Measurements from ENCODE around the gene MRPS34.

The MRPS34 gene

GRCh38 chr16:1781254-1781653, 8.3 kb upstream of the MRPS34 start:
- no peak for DNase-seq

GRCh38 chr16:1780677-1781072, 7.7 kb upstream of the MRPS34 start:
- no peak for DNase-seq

- DNase-seq = no peak
Measured at GRCh38 chr16:1779741-1780676, 7.1 kb upstream of the MRPS34 start.

DNA sequence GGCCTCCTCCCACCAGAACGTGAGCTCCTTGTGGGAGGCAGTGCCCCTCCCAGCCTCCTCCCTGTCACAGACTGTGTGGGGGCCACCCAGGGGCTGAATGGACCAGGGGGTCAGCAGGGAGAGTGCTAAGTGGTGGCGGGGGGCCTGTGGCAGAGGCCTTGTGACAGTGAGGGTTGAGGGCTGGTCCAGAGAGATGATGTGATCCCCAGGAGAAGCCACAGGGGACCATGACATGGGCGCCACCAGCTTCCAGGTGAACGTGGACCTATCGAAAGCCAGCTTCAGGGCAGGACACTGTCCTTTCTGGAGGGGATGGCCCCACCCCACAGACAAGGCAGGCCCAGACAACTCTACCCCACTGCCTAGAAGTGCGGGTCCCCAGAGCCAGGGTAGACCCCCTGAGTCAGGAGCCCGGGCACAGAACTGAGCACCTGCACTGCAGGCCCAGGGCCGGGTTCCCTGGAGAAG, 6.3 kb upstream of the MRPS34 start:
- DNase-seq = no peak

- DNase-seq = no peak
Measured at GRCh38 chr16:1778200-1779179, 5.6 kb upstream of the MRPS34 start.

DNA sequence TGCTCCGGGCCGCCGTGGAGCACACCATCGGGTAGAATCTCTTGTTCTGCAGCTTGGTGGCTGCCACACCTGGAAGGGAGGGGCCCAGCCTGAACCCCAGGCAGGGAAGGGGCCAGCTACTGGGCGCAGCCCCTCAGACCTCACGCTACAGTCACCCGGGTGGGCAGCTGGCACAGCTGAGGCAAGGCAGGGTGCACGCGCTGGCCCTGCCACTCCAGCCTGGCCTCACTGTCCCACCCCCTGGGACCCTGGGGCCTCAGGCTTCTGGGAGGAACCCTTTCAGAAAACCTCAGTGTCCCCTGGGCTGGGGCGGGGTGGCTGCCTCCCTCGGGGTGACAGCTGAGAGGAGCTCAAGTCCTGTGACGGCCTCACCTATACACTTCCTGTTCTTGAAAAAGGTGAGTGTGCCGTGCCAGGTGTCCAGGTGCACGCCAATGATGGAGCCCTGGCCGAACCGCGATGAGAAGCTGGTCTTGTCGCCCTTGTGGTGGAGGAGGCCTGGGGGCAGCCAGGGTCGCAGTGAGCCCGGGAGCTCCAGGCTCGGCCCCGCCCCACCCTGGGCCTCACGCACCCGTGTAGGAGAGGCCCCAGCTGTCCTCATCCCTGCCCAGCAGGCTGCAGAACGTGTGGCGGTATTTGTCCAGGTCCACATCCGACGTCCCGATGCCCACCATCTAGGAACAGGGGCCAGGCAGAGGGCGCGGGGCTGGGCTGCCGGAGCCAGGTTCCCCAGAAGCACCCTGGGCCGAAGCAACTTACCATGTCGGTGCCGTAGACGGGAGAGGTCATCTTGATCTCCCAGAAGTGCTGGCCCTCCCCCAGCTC, 4.7 kb upstream of the MRPS34 start:
- DNase-seq = no peak

DNA sequence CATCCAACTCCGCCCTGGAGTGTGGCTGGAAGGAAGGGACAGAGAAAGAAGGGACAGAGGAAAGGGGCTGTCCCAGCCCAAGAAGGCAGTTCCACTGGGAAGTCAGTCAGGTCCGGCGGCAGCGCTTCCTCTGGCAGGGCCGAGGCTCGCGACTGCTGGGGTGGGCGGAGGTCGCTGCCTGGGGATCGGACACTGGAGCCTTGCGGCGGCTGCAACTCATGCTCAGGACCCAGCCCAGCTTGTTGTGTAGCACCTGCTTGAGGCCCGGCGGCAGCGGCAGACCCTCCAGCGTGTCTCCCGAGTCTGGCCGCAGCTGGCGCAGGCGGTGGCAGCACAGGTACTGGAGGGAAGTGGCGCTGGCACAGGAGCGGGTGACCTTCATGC, 4.0 kb upstream of the MRPS34 start:
- no peak for DNase-seq

DNA sequence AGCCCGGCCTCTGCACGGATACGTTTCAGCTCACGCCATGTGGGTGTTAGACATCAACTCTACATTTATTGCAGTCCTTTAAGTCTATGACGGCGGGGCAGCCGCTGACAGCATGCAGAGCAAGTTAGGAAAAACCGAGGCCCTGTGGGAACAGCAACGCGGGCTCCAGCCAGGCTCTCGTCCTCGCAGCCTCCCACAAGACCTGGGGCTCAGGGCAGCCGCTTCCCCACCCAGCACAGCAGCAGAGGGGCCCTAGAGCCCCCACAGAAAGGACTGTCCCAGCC, 3.7 kb upstream of the MRPS34 start:
- DNase-seq = no peak

DNA sequence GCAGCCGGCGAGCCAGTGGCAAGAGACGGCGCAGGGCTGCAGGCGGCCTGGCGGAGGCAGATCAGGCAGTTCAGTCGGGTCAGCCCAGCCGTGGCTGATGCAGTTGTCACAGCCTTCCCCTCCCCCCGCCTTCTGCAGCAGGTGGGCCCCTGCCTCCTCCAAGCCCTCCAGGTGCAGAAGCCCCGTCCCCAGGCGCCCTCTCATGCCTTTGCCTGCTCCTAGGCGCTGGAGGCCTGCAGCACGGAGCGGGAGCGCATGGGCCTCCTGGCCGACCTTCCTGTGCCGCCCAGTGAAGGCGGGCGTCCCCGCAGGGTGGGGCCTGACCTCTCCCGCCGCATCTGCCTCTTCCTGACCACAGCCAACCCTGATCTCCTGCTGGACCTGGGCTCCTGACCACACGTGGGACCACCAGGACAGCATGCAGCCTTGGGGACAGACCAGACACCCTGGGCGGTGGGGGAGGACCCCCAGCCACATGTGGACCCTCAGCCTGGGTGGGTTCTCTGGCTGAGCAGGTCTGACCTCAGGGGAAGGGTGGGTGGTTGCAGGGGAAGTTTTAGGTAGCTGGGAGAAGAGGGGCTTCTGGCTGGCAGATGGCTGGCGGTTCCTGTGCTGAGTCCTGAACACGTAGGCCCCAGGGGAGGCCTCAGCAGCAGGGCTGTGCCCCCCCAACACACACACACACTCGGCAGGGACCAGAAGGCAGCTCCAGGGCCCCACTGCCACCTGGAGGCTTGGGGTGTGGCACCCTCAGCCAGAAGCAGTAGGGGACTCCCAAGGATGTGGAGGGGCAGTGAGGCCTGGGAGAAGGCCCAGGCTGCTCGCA, 3.1 kb upstream of the MRPS34 start:
- no peak for DNase-seq

- DNase-seq = no peak
Measured at GRCh38 chr16:1775006-1775845, 2.3 kb upstream of the MRPS34 start.

- no peak for DNase-seq
Measured at GRCh38 chr16:1774448-1774780, 1.5 kb upstream of the MRPS34 start.

DNA sequence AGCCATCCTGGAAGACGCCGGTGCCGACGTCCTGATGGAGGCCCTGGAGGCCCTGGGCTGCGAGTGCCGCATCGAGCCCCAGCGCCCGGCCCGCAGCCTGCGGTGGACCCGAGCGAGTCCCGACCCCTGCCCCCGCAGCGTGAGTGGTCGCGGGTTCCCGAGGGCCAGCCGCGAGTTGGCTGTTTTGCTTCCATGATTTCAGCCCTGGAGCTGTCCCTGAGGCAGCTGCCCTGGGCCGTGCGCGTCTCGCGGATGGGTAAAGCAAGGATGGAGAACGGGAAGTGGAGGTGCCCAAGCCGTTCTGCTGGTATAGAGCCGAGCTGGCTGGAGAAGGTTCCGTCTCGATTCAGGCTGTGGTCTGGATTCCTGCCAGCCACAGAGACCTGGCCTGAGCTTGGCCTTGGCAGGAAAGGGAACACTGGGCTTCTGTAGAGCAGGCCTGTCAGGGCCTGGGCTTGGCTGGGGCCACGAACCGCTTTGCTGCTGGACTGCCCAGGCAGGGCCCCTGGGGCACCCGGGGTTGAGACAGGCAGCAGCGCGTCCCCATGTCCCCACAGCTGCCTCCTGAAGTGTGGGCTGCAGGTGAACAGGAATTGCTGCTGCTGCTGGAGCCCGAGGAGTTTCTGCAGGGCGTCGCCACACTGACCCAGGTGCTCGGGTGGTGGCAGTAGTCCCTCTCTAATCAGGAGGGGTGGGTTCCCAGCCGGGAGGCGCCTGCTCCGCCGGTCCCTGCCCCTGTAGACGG, 941 bp upstream of the MRPS34 start:
- DNase-seq = peak in 1 of 2 experiments; percentile 52

GRCh38 chr16:1772362-1772907, 499 bp downstream of the MRPS34 start, which contains the start of gene EME2:
EME2 (plus strand) TSS chr16:1772810; CDS start chr16:1773228, 418 bp downstream.
- peak in 1 of 2 experiments; percentile 18 for DNase-seq

- no peak for DNase-seq
Measured at GRCh38 chr16:1771864-1772361, 1.0 kb downstream of the MRPS34 start.

DNA sequence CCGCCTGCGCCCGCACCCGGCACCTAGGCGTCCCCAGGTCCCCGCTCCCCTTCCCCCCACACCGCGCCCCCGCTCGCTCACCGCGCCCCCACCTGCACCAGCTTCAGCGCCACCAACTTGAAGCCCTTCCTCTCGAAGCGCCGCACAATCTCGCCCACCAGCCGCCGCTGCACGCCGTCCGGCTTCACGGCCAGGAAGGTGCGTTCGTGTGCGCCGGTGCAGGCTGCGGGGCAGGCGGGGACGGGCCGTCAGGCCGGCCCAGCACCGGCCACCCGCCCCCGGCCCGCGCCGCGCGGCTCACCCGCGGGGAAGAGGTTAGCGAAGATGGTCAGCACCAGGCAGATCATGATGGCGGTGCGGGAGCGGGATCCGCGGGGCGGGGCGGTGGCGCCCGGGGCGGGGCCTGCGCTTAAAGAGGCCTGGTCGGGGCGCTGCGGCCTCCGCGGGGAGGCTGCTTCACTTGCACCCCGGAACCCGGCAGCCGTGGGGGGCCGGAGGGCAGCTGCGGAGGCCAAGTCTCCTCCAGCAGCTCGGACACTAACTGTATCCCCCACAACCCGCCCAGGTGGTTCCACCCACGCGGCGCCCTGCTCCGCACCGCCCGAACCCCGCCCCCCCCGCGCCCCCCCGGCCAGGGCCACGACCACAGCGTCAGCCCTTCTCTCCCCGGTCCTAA, 1.6 kb downstream of the MRPS34 start, which contains the start of gene NME3:
NME3 (minus strand) TSS at position 356 of the 676 bp plus-strand sequence; CDS start at position 347, 9 bp downstream.
- peak in 1 of 2 experiments; percentile 17 for DNase-seq

DNA sequence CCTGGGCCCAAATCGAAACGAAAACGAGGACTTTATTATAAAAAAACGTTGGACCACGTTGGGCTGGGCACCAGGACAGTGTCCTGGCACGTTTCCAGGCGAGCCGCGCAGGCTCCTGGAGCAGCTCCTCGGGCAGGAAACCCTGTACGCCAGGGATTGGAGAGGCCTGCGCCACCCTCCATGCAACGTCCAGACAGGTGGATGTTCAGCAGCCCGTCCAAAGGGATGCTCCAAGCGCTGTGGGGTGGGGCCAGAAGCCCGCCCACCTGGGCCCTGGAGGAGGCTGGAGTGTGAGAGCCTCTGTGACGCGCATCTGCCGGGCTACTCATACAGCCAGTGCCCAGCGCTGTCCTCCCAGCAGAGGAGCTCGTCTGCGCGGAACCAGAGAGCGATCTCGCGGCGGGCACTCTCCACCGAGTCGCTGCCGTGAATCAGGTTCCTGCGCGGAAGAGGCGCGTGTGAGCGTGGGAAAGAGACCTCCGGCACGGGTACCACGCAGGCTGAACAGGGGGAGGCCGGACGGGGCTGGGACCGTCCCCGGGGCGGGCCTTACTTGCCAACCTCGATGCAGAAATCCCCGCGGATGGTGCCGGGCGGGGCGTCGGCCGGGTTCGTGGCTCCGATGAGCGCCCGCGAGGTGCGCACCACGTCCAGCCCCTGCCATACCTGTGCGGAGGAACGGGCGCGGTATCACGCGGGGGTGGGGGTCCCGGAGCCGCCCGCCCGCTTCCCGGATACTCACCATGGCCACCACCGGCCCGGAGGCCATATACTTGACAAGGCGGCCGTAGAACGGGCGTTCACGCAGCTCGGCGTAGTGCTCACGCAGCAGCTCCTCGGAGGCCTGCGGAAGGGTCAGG, 2.4 kb downstream of the MRPS34 start:
- peak; percentile 78 to 82 for DNase-seq

GRCh38 chr16:1769402-1770300, 3.3 kb downstream of the MRPS34 start:
- no peak for DNase-seq
